PC-9 (cell line): Measurements from ENCODE around the gene GRK7. TPM values are rescaled to one million over a fixed set of nuclear protein-coding genes. Genes with fewer than 3 reads are reported as not detected.

Source experiments
- BruUV-seq: library from RNA; stranded (reverse); fragments of 400-500 nt; replicated peaks from 2 replicates; lab custom pipeline; 2021; lab: Mats Ljungman, UMichigan
- CTCF ChIA-PET: fragments of 300-600 bp; sonication (Branson Sonifier 250); formaldehyde crosslinking; loops from one replicate; lab custom pipeline; 2022; ENCODE audit warnings: antibody characterized with exemption; lab: Charles Lee
- POLR2A ChIA-PET: fragments of 300-600 bp; sonication (Branson Sonifier 250); formaldehyde crosslinking; loops from one replicate; lab custom pipeline; 2022; ENCODE audit warnings: antibody characterized with exemption; ENCODE audit not compliant: unreplicated experiment; lab: Charles Lee
- DNase-seq, 2 experiments: peaks; one replicate each; pipeline versions ENCODE4 v3.0.0 to v3.0.0-alpha.2; 2015 to 2022; ENCODE audit warnings: mixed read lengths in 1 of 2
- H2AFZ ChIP-seq: fragments of 200-600 bp; sonication (generic); 2 replicates; pipeline ENCODE4 v1.8.1; 2017; ENCODE audit warnings: antibody characterized with exemption
- H3F3A ChIP-seq: fragments of 200-600 bp; sonication (generic); 2 replicates; pipeline ENCODE4 v1.8.1; 2017; ENCODE audit warnings: antibody characterized with exemption, mild to moderate bottlenecking, low read depth; ENCODE audit not compliant: insufficient read depth
- H3K27ac ChIP-seq: fragments of 200-600 bp; sonication (generic); 2 replicates; pipeline ENCODE4 v1.6.1; 2016; ENCODE audit warnings: mixed run types
- H3K27me3 ChIP-seq: fragments of 200-600 bp; sonication (generic); 2 replicates; pipeline ENCODE4 v1.6.1; 2016; ENCODE audit warnings: low read depth, mixed run types; ENCODE audit not compliant: insufficient read depth
- H3K36me3 ChIP-seq: fragments of 200-600 bp; sonication (generic); 2 replicates; pipeline ENCODE4 v1.6.1; 2016; ENCODE audit warnings: low read depth, mixed run types
- H3K4me1 ChIP-seq: fragments of 200-600 bp; sonication (generic); replicated peaks from 2 replicates; pipeline ENCODE4 v1.6.1; 2016; ENCODE audit warnings: mixed run types; ENCODE audit not compliant: insufficient read depth
- H3K4me2 ChIP-seq: fragments of 200-600 bp; sonication (generic); 2 replicates; pipeline ENCODE4 v1.6.1; 2017; ENCODE audit warnings: mixed run types
- H3K4me3 ChIP-seq: fragments of 200-600 bp; sonication (generic); 2 replicates; pipeline ENCODE4 v1.6.1; 2016; ENCODE audit warnings: mixed run types
- H3K79me2 ChIP-seq: fragments of 200-600 bp; sonication (generic); 2 replicates; pipeline ENCODE4 v1.6.1; 2017; ENCODE audit warnings: low read depth, mixed run types
- H3K9me2 ChIP-seq: fragments of 200-600 bp; sonication (generic); 2 replicates; pipeline ENCODE4 v1.8.1; 2017; ENCODE audit warnings: mild to moderate bottlenecking; ENCODE audit not compliant: insufficient read depth
- H3K9me3 ChIP-seq: fragments of 200-600 bp; sonication (generic); 2 replicates; pipeline ENCODE4 v1.8.1; 2016; ENCODE audit warnings: low read depth; ENCODE audit not compliant: insufficient read depth
- H4K20me1 ChIP-seq: fragments of 200-600 bp; sonication (generic); 2 replicates; pipeline ENCODE4 v1.8.1; 2017; ENCODE audit not compliant: insufficient read depth
- CTCF ChIP-seq: fragments of 200-600 bp; sonication (generic); conservative IDR thresholded peaks from 2 replicates; pipeline ENCODE4 v1.6.1; 2017; ENCODE audit warnings: mixed run types, antibody characterized with exemption, mild to moderate bottlenecking, moderate library complexity
- EZH2 ChIP-seq: fragments of 200-600 bp; sonication (generic); IDR thresholded peaks from 2 replicates; pipeline ENCODE4 v1.8.0; 2017; ENCODE audit warnings: antibody characterized with exemption, low read depth
- intact Hi-C: fragments of 100-400 bp; cut with micrococcal nuclease; formaldehyde crosslinking; loops from one replicate; pipeline ENCODE4 v1.10.0; 2022; ENCODE audit not compliant: unreplicated experiment
- total RNA-seq: library from RNA; stranded (reverse); gene quantifications from 2 replicates; pipeline ENCODE4 v1.2.3, GENCODE V29; 2021

The GRK7 gene
- total RNA-seq, 1 experiment from 2014 or later = not detected

- no TSS peak for BruUV-seq
- CTCF ChIA-PET = no interaction called here
- no peak overlapping the region for H3K4me3 ChIP-seq
- H3F3A ChIP-seq = no peaks in the 10 kb centered on the region
- no peaks in the 10 kb centered on the region for H4K20me1 ChIP-seq
- no peak overlapping the region for H3K4me2 ChIP-seq
- no peaks in the 10 kb centered on the region for H3K79me2 ChIP-seq
- H2AFZ ChIP-seq = no peak overlapping the region
- no peaks in the 10 kb centered on the region for H3K4me1 ChIP-seq
- no peak for DNase-seq
- POLR2A ChIA-PET = no interaction called here
- H3K27me3 ChIP-seq = no peaks in the 10 kb centered on the region
- H3K36me3 ChIP-seq = no peaks in the 10 kb centered on the region
- TF ChIP-seq EZH2 (no peak), CTCF (no peak)
- intact Hi-C loops = no loop called here
- no peaks in the 10 kb centered on the region for H3K9me2 ChIP-seq
- H3K27ac ChIP-seq = no peak overlapping the region
- H3K9me3 ChIP-seq = no peaks in the 10 kb centered on the region
Measured at GRCh38 chr3:141783632-141784031, 20.4 kb downstream of the GRK7 start.

GRCh38 chr3:141784096-141784495 lies 20.9 kb downstream of the GRK7 start:
- H3K9me3 ChIP-seq = no peaks in the 10 kb centered on the region
- H3K4me2 ChIP-seq = no peak overlapping the region
- no peaks in the 10 kb centered on the region for H3K4me1 ChIP-seq
- no peaks in the 10 kb centered on the region for H3K9me2 ChIP-seq
- H3K4me3 ChIP-seq = no peak overlapping the region
- ChIA-PET CTCF (no interaction called here), POLR2A (no interaction called here)
- intact Hi-C loops = no loop called here
- no peak overlapping the region for H3K27ac ChIP-seq
- DNase-seq = no peak
- no peaks in the 10 kb centered on the region for H3F3A ChIP-seq
- H2AFZ ChIP-seq = no peak overlapping the region
- no peaks in the 10 kb centered on the region for H3K79me2 ChIP-seq
- no peaks in the 10 kb centered on the region for H3K27me3 ChIP-seq
- no TSS peak for BruUV-seq
- no peaks in the 10 kb centered on the region for H4K20me1 ChIP-seq
- TF ChIP-seq EZH2 (no peak), CTCF (no peak)
- no peaks in the 10 kb centered on the region for H3K36me3 ChIP-seq

- BruUV-seq = no TSS peak
- no peak overlapping the region for H3K4me2 ChIP-seq
- no peak for DNase-seq
- H3K4me3 ChIP-seq = no peak overlapping the region
- H4K20me1 ChIP-seq = no peaks in the 10 kb centered on the region
- H3K36me3 ChIP-seq = no peaks in the 10 kb centered on the region
- no peak overlapping the region for H2AFZ ChIP-seq
- H3K27me3 ChIP-seq = no peaks in the 10 kb centered on the region
- ChIA-PET CTCF (no interaction called here), POLR2A (no interaction called here)
- H3K4me1 ChIP-seq = no peaks in the 10 kb centered on the region
- no peaks in the 10 kb centered on the region for H3K9me2 ChIP-seq
- H3F3A ChIP-seq = no peaks in the 10 kb centered on the region
- no peak overlapping the region for H3K27ac ChIP-seq
- no peaks in the 10 kb centered on the region for H3K79me2 ChIP-seq
- no peak for TF ChIP-seq EZH2
- TF ChIP-seq CTCF = no peak
- no peaks in the 10 kb centered on the region for H3K9me3 ChIP-seq
- intact Hi-C loops = no loop called here
Measured at GRCh38 chr3:141784531-141784930, 21.3 kb downstream of the GRK7 start.
